ENCODE measurements around the gene PIAS1. TPM values are rescaled to one million over a fixed set of nuclear protein-coding genes. Genes with fewer than 3 reads are reported as not detected.
"Not testable (repeated sequence)": the region's sequence is repeated elsewhere in the genome, so short reads cannot be mapped to it uniquely, and the experiment has no call there.

PIAS1 gene
- total RNA-seq, 1 experiment from 2014 or later = 32.9 TPM

DNA sequence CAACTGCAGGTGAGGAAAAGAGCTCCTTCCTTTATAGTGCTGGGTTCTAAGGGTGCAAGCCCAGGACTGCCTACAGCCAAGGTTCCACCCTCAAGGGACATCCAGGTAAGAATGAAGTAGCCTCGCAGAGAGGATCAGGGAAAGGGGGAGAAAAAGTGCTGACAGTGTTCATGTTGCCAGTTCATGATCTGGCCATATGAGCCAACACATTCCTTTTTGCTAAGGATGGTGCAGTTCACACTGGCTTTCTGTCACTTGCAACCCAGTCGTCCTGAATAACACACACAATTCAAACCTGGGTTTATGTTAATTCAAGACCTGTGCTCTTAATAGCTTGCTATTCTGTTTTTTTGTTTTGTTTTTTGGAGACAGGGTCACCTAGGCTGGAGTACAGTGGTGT is 166.4 kb downstream of the PIAS1 start:
- peaks cover 23% of the 10 kb centered on the region for H3K36me3 Mint-ChIP-seq (ENCODE audit: insufficient read depth, unreplicated experiment)
- intact Hi-C loops (cut with micrococcal nuclease) = no loop called here
- H3K27me3 Mint-ChIP-seq (ENCODE audit: insufficient read depth, unreplicated experiment) = no peaks in the 10 kb centered on the region
- H3K9me3 Mint-ChIP-seq (ENCODE audit: unreplicated experiment) = no peaks in the 10 kb centered on the region
- peaks cover 6% of the 10 kb centered on the region for H3K4me1 Mint-ChIP-seq (ENCODE audit: insufficient read depth, unreplicated experiment)
- ChIA-PET POLR2A (interaction anchor here (1.2 to 1.7 kb wide), 2 partner anchors 8 to 9 kb away, joined by 3 to 8 read pairs; partner anchors contain the start of gene CLN6), CTCF (interaction anchor here (0.6 to 2.0 kb wide), 2 partner anchors 10 to 387 kb away, joined by 3 to 6 read pairs; no protein-coding TSS in a partner anchor)
- H3K27ac Mint-ChIP-seq (ENCODE audit: low read depth, unreplicated experiment) = no peak overlapping the region
- TF ChIP-seq, protein P1, sequence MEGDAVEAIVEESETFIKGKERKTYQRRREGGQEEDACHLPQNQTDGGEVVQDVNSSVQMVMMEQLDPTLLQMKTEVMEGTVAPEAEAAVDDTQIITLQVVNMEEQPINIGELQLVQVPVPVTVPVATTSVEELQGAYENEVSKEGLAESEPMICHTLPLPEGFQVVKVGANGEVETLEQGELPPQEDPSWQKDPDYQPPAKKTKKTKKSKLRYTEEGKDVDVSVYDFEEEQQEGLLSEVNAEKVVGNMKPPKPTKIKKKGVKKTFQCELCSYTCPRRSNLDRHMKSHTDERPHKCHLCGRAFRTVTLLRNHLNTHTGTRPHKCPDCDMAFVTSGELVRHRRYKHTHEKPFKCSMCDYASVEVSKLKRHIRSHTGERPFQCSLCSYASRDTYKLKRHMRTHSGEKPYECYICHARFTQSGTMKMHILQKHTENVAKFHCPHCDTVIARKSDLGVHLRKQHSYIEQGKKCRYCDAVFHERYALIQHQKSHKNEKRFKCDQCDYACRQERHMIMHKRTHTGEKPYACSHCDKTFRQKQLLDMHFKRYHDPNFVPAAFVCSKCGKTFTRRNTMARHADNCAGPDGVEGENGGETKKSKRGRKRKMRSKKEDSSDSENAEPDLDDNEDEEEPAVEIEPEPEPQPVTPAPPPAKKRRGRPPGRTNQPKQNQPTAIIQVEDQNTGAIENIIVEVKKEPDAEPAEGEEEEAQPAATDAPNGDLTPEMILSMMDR (IDR thresholded peaks at IDR 0.05; ENCODE audit: unreplicated experiment) = no peak
- H3K4me3 Mint-ChIP-seq (ENCODE audit: unreplicated experiment) = no peak overlapping the region
- DNase-seq (ENCODE audit: unreplicated experiment) = no peak
- BruUV-seq (replicated peaks) = no TSS peak

DNA sequence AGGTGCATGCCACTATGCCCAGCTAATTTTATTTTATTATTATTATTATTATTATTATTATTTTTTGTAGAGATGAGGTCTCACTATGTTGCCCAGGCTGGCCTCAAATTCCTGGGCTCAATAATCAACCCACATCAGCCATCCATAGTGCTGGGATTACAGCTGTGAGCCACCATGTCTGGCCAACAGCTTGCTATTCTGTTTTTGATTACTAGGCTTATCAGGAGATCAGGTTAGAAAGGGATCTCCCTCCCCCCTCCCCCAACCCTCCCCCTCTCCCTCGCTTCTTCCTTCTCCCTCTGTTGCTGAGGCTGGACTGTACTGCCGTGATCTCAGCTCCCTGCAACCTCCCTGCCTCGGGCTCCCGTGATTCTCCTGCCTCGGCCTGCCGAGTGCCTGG is 166.9 kb downstream of the PIAS1 start:
- H3K27me3 Mint-ChIP-seq (ENCODE audit: insufficient read depth, unreplicated experiment) = no peaks in the 10 kb centered on the region
- CTCF ChIA-PET = interaction anchor here (2.0 kb wide), 1 partner anchor 10 kb away, joined by 6 read pairs; no protein-coding TSS in a partner anchor
- no TSS peak for BruUV-seq (replicated peaks)
- H3K27ac Mint-ChIP-seq (ENCODE audit: low read depth, unreplicated experiment) = no peak overlapping the region
- no peak for DNase-seq (ENCODE audit: unreplicated experiment)
- intact Hi-C loops (cut with micrococcal nuclease) = no loop called here
- no peak overlapping the region for H3K4me3 Mint-ChIP-seq (ENCODE audit: unreplicated experiment)
- H3K36me3 Mint-ChIP-seq (ENCODE audit: insufficient read depth, unreplicated experiment) = peaks cover 27% of the 10 kb centered on the region
- no peaks in the 10 kb centered on the region for H3K9me3 Mint-ChIP-seq (ENCODE audit: unreplicated experiment)
- POLR2A ChIA-PET = interaction anchor here (1.2 to 1.7 kb wide), 2 partner anchors 8 to 10 kb away, joined by 3 to 8 read pairs; partner anchors contain the start of gene CLN6
- peaks cover 6% of the 10 kb centered on the region for H3K4me1 Mint-ChIP-seq (ENCODE audit: insufficient read depth, unreplicated experiment)
- TF ChIP-seq, protein P1 (IDR thresholded peaks at IDR 0.05; ENCODE audit: unreplicated experiment) = no peak

GRCh38 chr15:68221530-68222431 is 167.7 kb downstream of the PIAS1 start:
- intact Hi-C loops (cut with micrococcal nuclease); CTCF ChIA-PET; POLR2A ChIA-PET; H3K4me3 Mint-ChIP-seq (ENCODE audit: unreplicated experiment); H3K27me3 Mint-ChIP-seq (ENCODE audit: insufficient read depth, unreplicated experiment); H3K4me1 Mint-ChIP-seq (ENCODE audit: insufficient read depth, unreplicated experiment); DNase-seq (ENCODE audit: unreplicated experiment); BruUV-seq (replicated peaks); H3K9me3 Mint-ChIP-seq (ENCODE audit: unreplicated experiment); H3K27ac Mint-ChIP-seq (ENCODE audit: low read depth, unreplicated experiment): not testable (repeated sequence)
- peaks cover 24% of the 10 kb centered on the region for H3K36me3 Mint-ChIP-seq (ENCODE audit: insufficient read depth, unreplicated experiment)

GRCh38 chr15:68222432-68222743 is 168.3 kb downstream of the PIAS1 start:
- H3K4me3 Mint-ChIP-seq (ENCODE audit: unreplicated experiment); H3K27ac Mint-ChIP-seq (ENCODE audit: low read depth, unreplicated experiment); CTCF ChIA-PET; H3K9me3 Mint-ChIP-seq (ENCODE audit: unreplicated experiment); BruUV-seq (replicated peaks); POLR2A ChIA-PET; H3K4me1 Mint-ChIP-seq (ENCODE audit: insufficient read depth, unreplicated experiment); H3K27me3 Mint-ChIP-seq (ENCODE audit: insufficient read depth, unreplicated experiment); DNase-seq (ENCODE audit: unreplicated experiment); intact Hi-C loops (cut with micrococcal nuclease): not testable (repeated sequence)
- peaks cover 19% of the 10 kb centered on the region for H3K36me3 Mint-ChIP-seq (ENCODE audit: insufficient read depth, unreplicated experiment)

- intact Hi-C loops (cut with micrococcal nuclease) = no loop called here
- H3K9me3 Mint-ChIP-seq (ENCODE audit: unreplicated experiment) = no peaks in the 10 kb centered on the region
- TF ChIP-seq, protein P1 (IDR thresholded peaks at IDR 0.05; ENCODE audit: unreplicated experiment) = no peak
- no peak for DNase-seq (ENCODE audit: unreplicated experiment)
- H3K27ac Mint-ChIP-seq (ENCODE audit: low read depth, unreplicated experiment) = no peak overlapping the region
- no TSS peak for BruUV-seq (replicated peaks)
- POLR2A ChIA-PET = no interaction called here
- no peak overlapping the region for H3K4me3 Mint-ChIP-seq (ENCODE audit: unreplicated experiment)
- no peaks in the 10 kb centered on the region for H3K27me3 Mint-ChIP-seq (ENCODE audit: insufficient read depth, unreplicated experiment)
- H3K36me3 Mint-ChIP-seq (ENCODE audit: insufficient read depth, unreplicated experiment) = peaks cover 19% of the 10 kb centered on the region
- CTCF ChIA-PET = no interaction called here
- H3K4me1 Mint-ChIP-seq (ENCODE audit: insufficient read depth, unreplicated experiment) = peaks cover 18% of the 10 kb centered on the region
These were observed 169.1 kb downstream of the PIAS1 start for GRCh38 chr15:68223171-68223570.
